Islet of Langerhans (tissue), 1 donor: ENCODE results near the gene RXFP3.

Experiments used
- FAIRE-seq: peaks from one replicate; lab custom pipeline; 2011; peaks lifted over from hg19 to GRCh38; lab: Jason Lieb, UNC

The RXFP3 gene

DNA sequence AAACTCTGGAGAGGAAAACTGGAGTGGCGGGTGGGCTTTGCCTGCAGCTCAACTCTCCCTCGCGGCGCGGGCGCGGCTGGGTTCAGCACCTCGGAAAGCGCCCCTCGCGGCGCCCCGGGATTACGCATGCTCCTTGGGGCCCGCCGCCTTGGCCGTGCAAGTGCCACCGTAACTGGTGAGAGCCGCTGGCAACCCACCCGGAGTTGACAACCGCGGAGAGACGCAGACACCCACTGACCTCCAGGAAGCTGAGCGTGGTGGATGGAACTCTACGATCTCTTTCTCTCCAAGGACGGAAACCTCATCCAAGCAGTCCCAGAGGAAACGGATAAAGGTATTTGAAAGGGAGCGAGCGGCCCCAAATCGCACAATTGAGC lies 194 bp upstream of the RXFP3 start:
- no peak for FAIRE-seq

DNA sequence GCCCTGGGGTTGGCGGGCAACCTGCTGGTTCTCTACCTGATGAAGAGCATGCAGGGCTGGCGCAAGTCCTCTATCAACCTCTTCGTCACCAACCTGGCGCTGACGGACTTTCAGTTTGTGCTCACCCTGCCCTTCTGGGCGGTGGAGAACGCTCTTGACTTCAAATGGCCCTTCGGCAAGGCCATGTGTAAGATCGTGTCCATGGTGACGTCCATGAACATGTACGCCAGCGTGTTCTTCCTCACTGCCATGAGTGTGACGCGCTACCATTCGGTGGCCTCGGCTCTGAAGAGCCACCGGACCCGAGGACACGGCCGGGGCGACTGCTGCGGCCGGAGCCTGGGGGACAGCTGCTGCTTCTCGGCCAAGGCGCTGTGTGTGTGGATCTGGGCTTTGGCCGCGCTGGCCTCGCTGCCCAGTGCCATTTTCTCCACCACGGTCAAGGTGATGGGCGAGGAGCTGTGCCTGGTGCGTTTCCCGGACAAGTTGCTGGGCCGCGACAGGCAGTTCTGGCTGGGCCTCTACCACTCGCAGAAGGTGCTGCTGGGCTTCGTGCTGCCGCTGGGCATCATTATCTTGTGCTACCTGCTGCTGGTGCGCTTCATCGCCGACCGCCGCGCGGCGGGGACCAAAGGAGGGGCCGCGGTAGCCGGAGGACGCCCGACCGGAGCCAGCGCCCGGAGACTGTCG lies 976 bp downstream of the RXFP3 start:
- no peak for FAIRE-seq

DNA sequence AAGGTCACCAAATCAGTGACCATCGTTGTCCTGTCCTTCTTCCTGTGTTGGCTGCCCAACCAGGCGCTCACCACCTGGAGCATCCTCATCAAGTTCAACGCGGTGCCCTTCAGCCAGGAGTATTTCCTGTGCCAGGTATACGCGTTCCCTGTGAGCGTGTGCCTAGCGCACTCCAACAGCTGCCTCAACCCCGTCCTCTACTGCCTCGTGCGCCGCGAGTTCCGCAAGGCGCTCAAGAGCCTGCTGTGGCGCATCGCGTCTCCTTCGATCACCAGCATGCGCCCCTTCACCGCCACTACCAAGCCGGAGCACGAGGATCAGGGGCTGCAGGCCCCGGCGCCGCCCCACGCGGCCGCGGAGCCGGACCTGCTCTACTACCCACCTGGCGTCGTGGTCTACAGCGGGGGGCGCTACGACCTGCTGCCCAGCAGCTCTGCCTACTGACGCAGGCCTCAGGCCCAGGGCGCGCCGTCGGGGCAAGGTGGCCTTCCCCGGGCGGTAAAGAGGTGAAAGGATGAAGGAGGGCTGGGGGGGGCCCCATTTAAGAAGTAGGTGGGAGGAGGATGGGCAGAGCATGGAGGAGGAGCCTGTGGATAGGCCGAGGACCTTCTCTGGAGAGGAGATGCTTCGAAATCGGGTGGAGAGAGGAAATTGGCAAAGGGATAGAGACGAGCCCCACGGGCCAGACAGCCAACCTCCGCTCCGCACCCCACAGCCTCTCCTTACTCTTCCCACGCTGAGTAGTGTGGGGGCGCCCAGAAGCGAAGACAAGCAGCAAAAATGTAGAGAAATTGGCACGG lies 1.7 kb downstream of the RXFP3 start:
- no peak for FAIRE-seq

DNA sequence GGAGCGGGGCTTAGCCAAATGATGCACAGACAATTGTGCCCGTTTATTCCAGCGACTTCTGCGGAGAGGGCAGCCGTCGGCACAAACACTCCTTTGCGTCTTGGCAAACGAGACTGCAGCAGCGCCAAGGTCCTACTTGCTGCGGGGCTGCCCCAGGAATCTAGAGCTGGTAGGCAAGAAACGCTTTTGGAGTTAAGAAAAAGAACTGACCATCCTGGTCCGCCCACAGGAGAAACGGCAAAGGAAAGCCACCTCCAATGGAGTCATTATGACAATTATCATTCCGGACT lies 2.3 kb downstream of the RXFP3 start:
- FAIRE-seq, result no peak

DNA sequence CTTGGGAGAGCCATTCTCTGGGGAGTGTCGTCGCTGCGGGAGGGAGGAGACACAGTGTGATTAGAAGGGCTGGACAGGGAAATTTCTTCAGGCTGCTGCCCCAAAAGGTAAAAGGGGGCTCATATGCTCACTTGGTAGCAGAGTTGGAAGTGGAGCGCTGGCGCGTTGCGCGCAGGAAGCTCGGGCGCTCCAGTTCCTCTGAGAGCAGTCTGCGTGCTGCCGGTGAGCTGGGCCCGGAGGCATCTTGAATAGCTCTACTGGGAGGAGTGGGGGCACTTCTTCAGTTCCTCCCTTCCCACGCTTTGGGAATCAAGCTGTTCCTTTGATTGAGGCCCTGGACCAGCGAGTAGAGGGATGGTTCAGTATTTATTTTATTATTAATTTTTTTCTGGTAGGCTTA lies 2.7 kb downstream of the RXFP3 start:
- no peak for FAIRE-seq

DNA sequence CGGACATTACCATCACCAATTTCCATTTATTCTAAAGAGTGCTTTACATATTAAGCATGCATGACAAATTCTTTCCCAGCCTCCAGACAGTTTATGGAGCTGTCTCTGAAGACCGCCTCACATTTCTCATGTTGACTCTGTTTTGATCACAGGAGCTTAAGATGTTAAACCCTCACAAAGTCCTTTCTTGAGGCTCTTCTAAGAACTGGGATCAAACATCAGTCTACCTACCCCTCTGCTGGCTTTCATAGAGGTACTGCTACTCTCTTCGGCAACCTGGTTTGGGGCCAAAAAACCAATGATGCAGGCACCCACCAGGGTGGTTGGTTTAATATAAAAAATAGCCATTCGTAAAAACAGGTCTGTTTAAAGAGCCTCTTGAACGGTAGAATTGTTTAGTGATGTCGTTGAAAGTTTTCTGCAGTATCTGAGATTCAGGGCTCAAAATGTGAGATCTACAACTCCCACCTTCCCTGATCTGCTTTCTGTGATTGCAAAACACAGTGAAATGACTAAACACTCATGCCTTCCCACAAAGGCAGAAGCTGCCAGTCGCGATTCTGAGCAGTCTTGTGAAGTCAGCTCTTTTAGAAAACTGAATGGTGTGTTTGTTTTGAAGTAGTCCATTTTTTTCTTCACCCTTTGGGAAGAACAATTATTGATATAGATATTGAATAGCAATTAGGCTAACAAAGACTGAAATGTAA lies 3.5 kb downstream of the RXFP3 start:
- FAIRE-seq, result no peak

DNA sequence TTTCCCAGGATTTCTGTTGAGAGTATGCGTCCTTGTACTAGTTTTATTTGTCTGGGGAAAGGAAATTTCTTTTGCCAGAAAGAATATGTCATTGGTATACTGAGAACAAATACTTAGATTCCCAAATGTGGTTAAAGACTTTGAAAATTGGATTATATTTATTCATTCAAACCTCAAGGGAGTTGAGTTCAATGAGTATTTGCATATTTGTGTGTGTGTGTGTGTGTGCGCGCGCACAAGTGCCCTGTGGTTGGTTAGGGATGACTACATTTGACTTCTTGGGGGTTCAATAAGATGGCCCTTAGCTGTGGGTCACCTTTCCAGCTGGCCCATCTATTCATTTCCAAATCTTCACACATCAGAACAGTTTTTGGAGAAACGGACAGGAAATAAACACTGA lies 4.9 kb downstream of the RXFP3 start:
- no peak for FAIRE-seq

DNA sequence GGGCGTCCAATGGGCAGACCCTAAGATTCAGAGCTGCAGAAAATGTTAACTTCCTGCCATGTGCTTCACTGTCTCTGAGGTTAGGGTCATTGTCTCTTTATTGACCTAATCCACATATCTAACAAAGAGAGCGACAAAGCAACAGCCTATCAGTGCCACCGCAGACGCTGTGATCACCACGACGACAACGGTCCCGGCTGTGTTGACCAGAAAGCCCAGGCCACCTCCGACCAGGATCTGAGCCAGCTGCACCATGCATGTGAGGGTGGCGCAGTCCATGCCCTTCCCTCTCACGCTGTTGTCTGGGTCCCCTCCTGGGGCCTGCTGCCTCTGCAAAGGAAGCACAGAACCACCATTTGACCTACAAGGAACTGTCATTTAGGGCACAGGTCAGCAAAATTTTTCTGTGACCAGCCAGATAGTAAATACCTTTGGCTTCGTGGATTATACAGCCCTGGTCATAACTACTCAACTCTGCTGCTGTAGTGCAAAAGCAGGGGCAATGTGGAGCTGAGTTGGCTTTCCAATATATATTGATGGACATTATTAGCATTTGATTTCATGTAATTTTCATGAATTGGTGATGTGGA lies 8.5 kb downstream of the RXFP3 start:
- no peak for FAIRE-seq

DNA sequence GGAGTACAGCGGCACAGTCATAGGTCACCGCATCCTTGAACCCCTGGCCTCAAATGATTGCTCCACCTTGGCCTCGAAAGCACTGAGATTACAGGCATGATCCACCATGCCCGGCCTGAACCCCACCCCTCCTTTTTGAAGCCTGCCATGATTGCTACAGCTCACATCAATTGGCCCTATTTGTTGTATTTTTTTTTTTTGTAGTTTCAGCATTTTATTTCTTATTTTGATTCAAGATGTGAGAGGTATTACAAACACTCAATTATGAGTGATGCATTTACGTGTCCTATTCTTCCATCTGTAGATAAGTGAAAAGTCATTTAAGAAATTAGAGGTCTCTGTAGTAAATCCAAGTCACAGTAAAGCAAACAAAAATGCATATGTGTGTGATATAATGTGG lies 16.0 kb downstream of the RXFP3 start:
- FAIRE-seq, result peak; percentile 30

DNA sequence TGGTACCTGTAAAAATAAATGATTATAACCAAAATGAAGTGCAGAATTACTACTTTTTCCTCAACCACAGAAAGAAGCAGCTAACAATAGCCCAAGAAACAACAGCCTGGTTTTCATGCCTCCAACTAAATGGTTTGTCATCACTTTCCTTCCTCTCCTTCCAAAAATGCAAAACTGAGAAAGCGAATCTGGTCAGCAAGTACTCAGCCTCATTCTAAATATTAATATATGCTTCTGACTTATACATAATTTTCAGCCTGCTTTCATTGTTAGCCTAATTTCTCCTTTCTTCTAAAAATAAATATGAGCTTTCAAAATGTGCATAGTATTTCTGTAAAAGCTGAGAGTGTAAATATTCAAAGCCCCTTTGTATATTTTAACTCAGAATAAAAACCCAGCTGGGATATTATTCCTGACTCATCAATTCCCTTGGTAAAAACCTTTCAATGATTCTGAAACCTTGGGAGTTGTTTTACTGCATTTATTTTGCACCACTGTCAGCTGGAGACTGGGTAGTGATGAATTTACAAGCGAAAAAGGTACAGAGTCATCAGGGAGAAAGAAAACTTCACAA lies 21.5 kb downstream of the RXFP3 start:
- FAIRE-seq, result no peak

DNA sequence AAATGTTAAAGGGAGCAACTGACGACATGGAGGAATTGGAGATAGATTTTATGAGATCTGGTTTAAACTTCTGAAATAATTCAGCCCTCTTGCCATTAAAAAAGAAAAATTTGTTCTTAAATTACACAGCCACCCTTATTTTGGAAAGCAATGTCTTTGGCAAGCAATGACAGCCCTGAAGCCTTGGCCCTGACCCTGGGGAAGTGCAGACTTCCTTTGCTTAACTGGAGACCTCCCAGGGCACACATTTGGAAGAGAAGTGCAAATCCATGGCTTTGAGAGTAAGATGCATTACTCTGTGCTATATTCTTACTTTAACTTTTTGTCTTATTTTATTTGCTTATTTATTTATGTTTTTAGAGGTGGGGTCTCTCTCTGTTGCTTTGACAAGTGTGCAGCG lies 22.0 kb downstream of the RXFP3 start:
- FAIRE-seq, result no peak

DNA sequence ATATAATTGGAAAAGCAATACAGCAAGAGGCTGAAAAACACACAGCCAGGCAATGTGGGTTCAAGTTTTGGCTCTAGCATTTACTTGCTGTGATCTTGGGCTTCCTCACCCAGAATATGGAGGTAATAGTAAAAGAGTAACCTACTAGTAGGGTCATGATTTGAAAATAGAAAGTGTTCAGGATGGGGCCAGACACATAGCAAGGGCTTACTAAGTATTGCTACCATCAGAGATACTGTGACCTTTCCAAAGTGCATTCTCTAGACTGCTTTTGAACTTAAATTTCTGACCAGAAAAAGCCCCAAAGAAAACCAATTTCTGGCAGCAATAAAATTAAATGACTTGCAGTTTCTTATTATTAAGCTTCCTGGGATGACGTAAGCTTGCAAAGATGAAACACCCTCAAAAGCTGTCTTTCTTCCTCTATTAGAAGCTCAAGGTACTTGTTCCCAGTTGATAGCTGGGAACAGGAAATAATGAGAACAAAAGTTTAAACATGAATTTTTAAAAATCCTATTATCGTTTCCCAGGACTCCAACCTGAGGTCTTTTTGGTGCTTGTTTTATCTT lies 28.0 kb downstream of the RXFP3 start:
- no peak for FAIRE-seq

DNA sequence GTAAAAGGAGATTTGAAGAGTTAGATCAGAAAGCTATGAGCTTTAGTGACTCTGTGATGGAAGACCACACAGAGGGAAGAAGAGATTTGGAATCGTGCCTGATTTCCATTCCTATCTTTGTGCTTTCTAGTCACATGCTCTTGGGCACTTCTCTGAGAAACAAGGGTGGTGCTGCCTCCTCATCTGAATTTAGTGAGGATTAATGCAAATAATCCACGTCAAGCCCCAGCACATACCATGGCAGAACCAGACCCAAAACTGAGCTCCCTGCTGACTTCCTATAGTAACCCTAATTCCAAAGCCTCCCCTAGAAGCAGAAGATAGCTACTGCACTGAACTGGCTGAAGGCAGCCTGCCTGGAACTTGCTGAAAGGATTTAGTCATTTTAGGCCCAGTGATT lies 30.6 kb downstream of the RXFP3 start:
- no peak for FAIRE-seq

DNA sequence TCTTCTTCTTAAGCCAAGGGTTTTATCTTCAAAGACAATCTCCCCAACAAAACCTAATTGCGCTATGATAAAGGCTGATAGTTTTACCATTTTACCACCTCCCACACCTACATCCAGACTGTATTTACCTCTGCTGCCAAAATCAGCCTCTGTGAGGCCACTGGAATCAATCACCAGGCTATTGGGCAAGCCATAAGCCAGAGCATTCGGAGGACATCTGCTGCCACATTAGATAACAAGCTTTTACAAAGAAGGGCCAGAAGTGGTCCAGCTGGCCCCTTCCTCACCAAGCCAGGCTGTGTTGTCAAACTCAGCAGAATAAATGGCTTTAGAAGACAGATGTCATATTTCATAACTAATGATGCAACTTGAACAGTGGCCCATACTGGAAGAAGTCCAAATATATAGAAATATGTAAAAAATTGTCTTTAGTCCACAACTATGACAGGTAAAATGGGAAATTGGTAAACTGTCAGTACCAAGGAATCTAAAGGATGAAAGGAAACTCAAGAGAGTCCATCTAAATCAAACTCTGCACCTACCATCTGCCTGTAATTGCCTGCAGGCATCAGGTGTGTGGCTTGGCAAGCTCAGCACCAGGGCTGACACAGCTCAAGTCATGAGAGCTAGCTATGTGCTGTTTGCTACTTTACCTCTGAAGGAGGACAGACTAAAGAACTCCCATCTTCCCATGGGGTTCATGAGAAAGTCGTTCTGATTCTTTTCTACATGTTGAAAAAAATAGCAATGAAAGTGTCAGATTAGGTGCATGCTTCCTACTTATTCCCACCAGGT lies 32.2 kb downstream of the RXFP3 start:
- no peak for FAIRE-seq

DNA sequence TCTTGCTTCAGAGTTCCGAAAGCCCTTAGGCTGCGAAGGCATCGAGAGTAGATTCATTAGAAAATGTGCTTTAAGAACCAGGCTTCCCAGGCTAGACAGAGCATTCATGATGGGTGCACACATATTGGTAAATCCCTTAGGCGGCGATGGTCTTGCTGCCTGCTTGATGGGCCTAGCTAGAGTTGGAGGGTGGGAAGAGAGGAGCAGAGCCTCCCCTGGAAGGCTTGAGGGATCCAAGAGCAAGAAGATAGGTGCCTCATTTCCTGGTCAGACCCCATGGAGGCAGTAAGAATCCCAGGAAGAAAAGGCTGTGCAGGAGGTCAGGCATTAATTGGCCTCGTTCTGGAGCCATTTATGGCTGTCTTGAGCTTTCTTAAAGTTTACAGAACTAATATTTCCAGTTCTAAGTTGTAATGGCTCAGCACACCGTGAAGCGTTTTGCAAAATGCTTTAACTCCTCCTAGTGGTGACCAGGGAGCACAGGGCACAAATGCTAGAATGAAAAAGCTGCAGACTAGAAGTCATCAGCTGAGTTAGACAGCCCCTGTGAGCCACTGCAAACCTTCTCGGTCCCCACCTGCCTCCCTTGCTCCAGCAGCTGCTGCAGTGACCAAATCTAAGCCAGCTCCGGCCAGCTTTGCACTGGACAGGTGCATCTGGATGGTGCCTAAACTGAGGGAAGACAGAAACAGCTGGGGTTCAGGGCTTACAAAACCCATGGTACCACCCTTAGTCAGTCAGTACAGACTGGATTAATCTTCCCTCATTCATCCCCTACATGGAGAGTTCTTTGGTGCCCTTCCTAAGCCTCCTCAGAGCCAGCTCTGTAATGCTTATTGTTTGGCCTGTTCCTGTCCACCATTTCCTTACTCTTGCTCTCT lies 33.6 kb downstream of the RXFP3 start:
- peak; percentile 53 for FAIRE-seq

DNA sequence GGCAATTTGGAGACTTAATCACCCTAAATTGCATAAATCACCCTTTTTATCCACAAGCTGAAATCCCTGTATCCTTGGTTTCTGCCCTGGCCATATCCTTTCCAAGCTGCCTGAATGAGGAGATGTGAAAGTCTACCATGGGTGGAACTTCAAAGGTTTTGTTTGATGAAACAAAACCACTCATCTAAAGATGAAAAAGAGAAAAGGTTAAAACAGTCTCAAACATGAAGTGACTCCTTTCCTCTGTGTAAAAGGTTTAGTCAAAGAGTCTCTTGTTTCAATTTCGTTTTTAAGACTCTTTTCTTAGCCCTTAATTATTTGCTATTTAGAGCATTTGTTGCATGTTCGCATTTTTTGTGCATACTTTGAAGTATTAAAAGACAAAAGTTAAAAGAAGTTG lies 37.1 kb downstream of the RXFP3 start:
- FAIRE-seq, result no peak

DNA sequence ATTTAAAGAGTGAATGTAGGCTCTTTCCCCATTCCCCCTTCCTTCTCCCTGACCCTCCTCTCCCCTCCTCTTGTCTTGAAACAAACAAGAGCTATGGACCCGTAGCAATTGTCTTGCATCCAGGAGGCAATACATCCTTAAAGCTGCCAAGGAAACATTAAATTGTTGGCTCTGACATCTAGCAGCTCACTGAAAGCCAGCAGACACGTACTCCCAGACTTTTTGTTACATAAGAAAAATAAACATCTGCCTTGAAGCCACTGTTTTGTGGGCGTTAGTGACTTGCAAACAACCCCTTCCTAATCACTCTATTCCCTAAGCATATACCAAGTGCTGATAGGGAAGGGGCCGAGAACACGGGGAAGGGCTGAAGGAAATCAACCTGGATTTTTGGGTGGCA lies 39.7 kb downstream of the RXFP3 start:
- FAIRE-seq, result no peak

DNA sequence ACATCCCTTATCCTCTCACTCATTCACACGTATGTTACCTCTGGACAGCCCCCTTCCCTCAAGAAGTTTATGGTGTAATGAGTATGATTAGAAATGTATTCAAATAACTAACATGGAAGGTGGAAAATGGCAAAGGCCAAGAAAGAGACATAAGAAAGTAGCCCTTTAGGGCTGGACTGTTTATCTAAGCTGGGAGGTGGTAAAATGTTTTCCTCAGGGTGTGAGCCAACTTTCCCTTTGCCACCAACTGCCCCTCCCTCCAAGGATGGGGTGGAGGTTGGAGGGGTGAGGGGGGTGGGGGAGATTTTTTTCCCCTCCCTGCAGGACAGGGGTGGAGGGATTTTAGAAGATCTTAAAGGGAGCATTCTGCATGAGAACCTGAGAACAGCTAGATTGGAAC lies 40.1 kb downstream of the RXFP3 start:
- no peak for FAIRE-seq

DNA sequence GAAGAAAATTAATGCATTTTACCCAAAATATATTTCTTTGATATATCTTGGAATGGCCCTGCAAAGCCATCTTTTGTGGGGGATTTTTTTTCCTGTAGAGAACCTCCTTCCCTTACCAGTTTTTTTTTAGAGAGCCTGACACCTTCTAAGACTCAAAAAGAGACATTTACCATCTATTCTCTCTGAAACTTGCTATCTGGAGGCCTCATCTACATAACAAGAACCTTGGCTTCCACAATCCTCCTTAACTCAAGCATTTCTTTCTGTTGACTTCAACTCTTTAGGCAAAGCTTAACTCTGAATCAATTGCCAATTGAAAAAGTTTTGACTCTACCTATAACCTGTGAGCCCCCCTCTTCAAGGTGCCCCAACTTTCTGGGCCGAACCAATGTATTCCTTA lies 42.1 kb downstream of the RXFP3 start:
- FAIRE-seq, result no peak

DNA sequence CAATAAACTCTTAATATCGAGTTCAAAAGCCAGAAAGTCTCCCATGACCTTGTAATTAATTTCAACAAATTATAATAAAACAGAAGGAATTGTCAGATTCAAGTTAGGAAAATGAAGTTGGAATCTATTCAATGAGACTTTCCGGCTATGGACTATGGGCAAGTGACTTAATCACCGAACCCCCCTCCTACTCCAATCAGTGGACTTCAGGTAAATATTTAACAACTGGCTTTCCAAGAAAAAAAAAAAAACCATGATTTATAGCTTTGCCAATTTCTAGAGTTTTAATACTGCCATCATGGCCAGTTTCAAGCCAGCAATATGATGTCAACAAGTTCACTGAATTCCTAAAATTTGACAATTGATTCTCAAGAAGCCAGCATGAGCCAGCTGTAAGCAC lies 43.8 kb downstream of the RXFP3 start:
- no peak for FAIRE-seq
